Ovary (tissue), 3 donors: ENCODE data around the gene PIEZO1.

Experiments
- CTCF ChIP-seq, 3 donors: fragments of 450-650 bp in 2 of 3; fragments of 200-600 bp in 1 of 3; IDR thresholded peaks; one replicate each; pipeline versions ENCODE4 v1.5.1 to v1.8.0; 2016 to 2022; ENCODE audit warnings: antibody characterized with exemption in 3 of 3, mild to moderate bottlenecking in 1 of 3
- POLR2A ChIP-seq: fragments of 450-650 bp; IDR thresholded peaks from one replicate; pipeline ENCODE4 v1.6.1; 2017; ENCODE audit warnings: antibody characterized with exemption, mild to moderate bottlenecking, moderate library complexity
- donor health status: DM: no; HTN: no; CAD: no.

DNA sequence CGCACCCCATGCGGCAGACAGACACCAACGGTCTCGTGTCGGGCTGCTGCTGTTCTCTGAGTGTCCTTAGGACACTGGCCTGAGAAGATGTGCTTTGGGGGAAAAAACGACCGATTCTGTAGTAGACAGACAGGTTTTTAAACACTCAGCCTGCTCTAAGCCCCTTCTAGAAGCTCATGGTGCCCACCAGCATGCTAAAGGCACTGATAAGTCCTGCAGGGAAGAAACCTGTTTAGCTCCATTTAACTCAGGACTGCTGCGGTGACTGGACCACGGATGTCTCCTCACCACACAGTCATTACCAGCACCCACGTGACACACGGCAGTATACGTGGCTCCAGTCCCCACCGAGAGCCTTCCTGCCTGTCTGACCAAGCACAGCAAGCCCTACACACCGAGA, 45.8 kb upstream of the PIEZO1 start:
- no peak for TF ChIP-seq CTCF (IDR thresholded peaks at IDR 0.05)
- no peak for TF ChIP-seq POLR2A
